ENCODE data around the gene SRD5A1. TPM values are rescaled to one million over a fixed set of nuclear protein-coding genes. Genes with fewer than 3 reads are reported as not detected.

The SRD5A1 gene
- total RNA-seq, 1 experiment from 2014 or later, result 24.7 TPM

GRCh38 chr5:6698696-6699095, 65.5 kb downstream of the SRD5A1 start (continued):
- TF ChIP-seq EZH2phosphoT487 (IDR thresholded peaks at IDR 0.05; ENCODE audit: borderline replicate concordance), result no peak

GRCh38 chr5:6699357-6699756, 66.1 kb downstream of the SRD5A1 start:
- Histone ChIP-seq H3K4me1 (ENCODE audit: control insufficient read depth in 1 of 2, insufficient read depth in 2 of 2, low read length in 2 of 2) (peaks cover 7 to 10% of the 10 kb centered on the region in 2 experiments), H3K9me3 (ENCODE audit: control insufficient read depth in 1 of 2, insufficient read depth in 1 of 2, low read depth in 1 of 2, low read length in 2 of 2) (no peaks in the 10 kb centered on the region), H3K4me3 (replicated peaks in 1 of 2; ENCODE audit: low read depth in 1 of 2, low read length in 2 of 2) (no peak overlapping the region), H3K36me3 (ENCODE audit: control insufficient read depth in 1 of 2, insufficient read depth in 2 of 2, low read length in 2 of 2) (no peaks in the 10 kb centered on the region), H3K4me2 (ENCODE audit: low read length) (no peak overlapping the region), H3K27me3 (ENCODE audit: insufficient read depth, low read length) (no peaks in the 10 kb centered on the region), H4K20me1 (ENCODE audit: insufficient read depth) (no peaks in the 10 kb centered on the region), H2AFZ (ENCODE audit: low read depth, low read length, poor library complexity, severe bottlenecking) (no peak overlapping the region), H3K9me2 (ENCODE audit: insufficient read depth) (no peaks in the 10 kb centered on the region), H3K79me2 (ENCODE audit: insufficient read depth, low read length) (no peaks in the 10 kb centered on the region), H3K27ac (ENCODE audit: low read depth, low read length) (no peak overlapping the region), H3K9ac (ENCODE audit: low read length) (no peak overlapping the region)
- no peak for TF ChIP-seq CEBPB (IDR thresholded peaks at IDR 0.05; ENCODE audit: low read depth)
- TF ChIP-seq SP1 (IDR thresholded peaks at IDR 0.05; ENCODE audit: low read depth), result no peak
- TF ChIP-seq ZFX (IDR thresholded peaks at IDR 0.05), result no peak
- no peak for TF ChIP-seq EGR1 (IDR thresholded peaks at IDR 0.05; ENCODE audit: low read depth)
- no peak for TF ChIP-seq ZBTB33 (IDR thresholded peaks at IDR 0.05; ENCODE audit: extremely low read depth, insufficient replicate concordance, low read length)
- no peak for TF ChIP-seq CTCF (IDR thresholded peaks at IDR 0.05 in 2 of 3, conservative IDR thresholded peaks at IDR 0.05 in 1 of 3; ENCODE audit: borderline replicate concordance in 1 of 3, insufficient read depth in 1 of 3, low read depth in 2 of 3, low read length in 2 of 3)
- TF ChIP-seq TCF7L2 (IDR thresholded peaks at IDR 0.05; ENCODE audit: borderline replicate concordance, extremely low read depth, insufficient read depth, insufficient read length), result no peak
- TF ChIP-seq RAD21 (IDR thresholded peaks at IDR 0.05; ENCODE audit: low read depth), result no peak
- TF ChIP-seq ELF1 (IDR thresholded peaks at IDR 0.05; ENCODE audit: borderline replicate concordance, low read depth), result no peak
- no peak for TF ChIP-seq ZNF274 (IDR thresholded peaks at IDR 0.05; ENCODE audit: low read depth, low read length)
- no peak for TF ChIP-seq JUND (IDR thresholded peaks at IDR 0.05)
- no peak for TF ChIP-seq EZH2 (IDR thresholded peaks at IDR 0.05)
- no peak for TF ChIP-seq EZH2phosphoT487 (IDR thresholded peaks at IDR 0.05; ENCODE audit: borderline replicate concordance)
- no peak for TF ChIP-seq POLR2AphosphoS5 (IDR thresholded peaks at IDR 0.05; ENCODE audit: low read depth, low read length)
- no peak for TF ChIP-seq MAX (IDR thresholded peaks at IDR 0.05)
- TF ChIP-seq SRF (IDR thresholded peaks at IDR 0.05; ENCODE audit: low read depth), result no peak
- TF ChIP-seq YY1 (IDR thresholded peaks at IDR 0.05; ENCODE audit: extremely low read depth, insufficient replicate concordance, low read depth, low read length), result no peak
- TF ChIP-seq REST (IDR thresholded peaks at IDR 0.05; ENCODE audit: low read depth), result no peak
- DNase-seq (ENCODE audit: low read depth, low spot score) (no peak), ATAC-seq (no peak)
- CTCF ChIA-PET, result no interaction called here
- POLR2A ChIA-PET, result no interaction called here
- intact Hi-C loops (cut with micrococcal nuclease), result no loop called here
- BruUV-seq (replicated peaks), result no TSS peak
- RAD21 ChIA-PET (ENCODE audit: low non-redundant PET in 1 of 2, low total read pairs in 2 of 2, uncharacterized antibody in 2 of 2, unreplicated experiment in 2 of 2), result no interaction called here

All from HCT116 (cell line).